Activated CD8-positive, alpha-beta memory T cell treated with anti-CD3 and anti-CD28 coated beads, Interleukin-2, amount 50 U/mL, for 1 hour (primary cell): ENCODE data around the gene SLC10A3.
A peak's percentile ranks its signal among the peaks of the same experiment; 100 is the strongest.

Experiments used
- DNase-seq: peaks from one replicate; pipeline ENCODE4 v3.0.0-alpha.2; 2020; ENCODE audit errors: extremely low read depth

SLC10A3 gene, protein sequence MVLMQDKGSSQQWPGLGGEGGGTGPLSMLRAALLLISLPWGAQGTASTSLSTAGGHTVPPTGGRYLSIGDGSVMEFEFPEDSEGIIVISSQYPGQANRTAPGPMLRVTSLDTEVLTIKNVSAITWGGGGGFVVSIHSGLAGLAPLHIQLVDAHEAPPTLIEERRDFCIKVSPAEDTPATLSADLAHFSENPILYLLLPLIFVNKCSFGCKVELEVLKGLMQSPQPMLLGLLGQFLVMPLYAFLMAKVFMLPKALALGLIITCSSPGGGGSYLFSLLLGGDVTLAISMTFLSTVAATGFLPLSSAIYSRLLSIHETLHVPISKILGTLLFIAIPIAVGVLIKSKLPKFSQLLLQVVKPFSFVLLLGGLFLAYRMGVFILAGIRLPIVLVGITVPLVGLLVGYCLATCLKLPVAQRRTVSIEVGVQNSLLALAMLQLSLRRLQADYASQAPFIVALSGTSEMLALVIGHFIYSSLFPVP

GRCh38 chrX:154490414-154491083, at the start of gene SLC10A3:
TSS of gene SLC10A3 (minus strand) at chrX:154490629. CDS start at chrX:154488940, 1,689 bp downstream.
- peak; percentile 67 for DNase-seq

GRCh38 chrX:154539077-154539476, 48.6 kb upstream of the SLC10A3 start:
- DNase-seq, result no peak

GRCh38 chrX:154535892-154536291, 45.5 kb upstream of the SLC10A3 start:
- DNase-seq, result no peak

GRCh38 chrX:154534526-154535322, 44.3 kb upstream of the SLC10A3 start:
- DNase-seq, result peak; percentile 77

DNA sequence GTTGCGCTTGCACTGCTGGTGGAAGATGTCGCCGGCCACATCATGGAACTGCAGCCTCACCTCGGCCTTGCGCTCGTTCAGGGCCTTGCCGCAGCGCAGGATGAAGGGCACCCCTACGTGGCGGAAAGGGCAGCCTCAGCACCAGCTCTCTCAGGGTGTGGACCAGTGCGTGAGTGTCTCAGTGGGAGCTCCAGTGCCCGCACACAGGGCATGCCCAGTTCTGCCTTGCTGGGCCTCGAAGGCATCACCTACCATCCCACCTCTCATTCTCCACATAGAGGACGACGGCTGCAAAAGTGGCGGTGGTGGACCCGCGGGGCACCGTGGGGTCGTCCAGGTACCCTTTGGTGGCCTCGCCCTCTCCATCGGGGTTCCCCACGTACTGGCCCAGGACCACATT, 42.3 kb upstream of the SLC10A3 start:
- DNase-seq, result no peak

- DNase-seq, result no peak
These were observed 41.2 kb upstream of the SLC10A3 start for GRCh38 chrX:154531626-154532025.

DNA sequence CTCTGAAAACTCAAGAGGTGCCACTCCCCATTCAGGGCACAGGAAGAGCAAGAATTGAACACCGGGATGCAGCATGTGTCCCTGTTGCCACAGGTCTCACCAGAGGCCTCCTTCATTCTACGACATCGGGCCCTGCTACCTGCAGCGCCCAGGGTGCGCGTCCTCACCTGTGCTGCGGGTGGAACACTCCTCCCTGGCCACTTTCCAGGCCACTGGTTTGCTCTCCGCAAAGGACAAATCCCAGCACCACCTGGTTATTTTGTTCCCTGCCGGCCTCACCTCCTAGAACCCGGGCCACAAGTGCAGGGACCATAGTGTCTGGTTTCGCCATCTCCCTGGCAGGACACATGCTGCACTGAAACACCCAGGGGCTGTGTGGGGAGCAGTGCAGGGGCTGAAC, 39.9 kb upstream of the SLC10A3 start:
- no peak for DNase-seq

- DNase-seq, result no peak
These were observed 38.8 kb upstream of the SLC10A3 start for GRCh38 chrX:154529206-154529612.

DNA sequence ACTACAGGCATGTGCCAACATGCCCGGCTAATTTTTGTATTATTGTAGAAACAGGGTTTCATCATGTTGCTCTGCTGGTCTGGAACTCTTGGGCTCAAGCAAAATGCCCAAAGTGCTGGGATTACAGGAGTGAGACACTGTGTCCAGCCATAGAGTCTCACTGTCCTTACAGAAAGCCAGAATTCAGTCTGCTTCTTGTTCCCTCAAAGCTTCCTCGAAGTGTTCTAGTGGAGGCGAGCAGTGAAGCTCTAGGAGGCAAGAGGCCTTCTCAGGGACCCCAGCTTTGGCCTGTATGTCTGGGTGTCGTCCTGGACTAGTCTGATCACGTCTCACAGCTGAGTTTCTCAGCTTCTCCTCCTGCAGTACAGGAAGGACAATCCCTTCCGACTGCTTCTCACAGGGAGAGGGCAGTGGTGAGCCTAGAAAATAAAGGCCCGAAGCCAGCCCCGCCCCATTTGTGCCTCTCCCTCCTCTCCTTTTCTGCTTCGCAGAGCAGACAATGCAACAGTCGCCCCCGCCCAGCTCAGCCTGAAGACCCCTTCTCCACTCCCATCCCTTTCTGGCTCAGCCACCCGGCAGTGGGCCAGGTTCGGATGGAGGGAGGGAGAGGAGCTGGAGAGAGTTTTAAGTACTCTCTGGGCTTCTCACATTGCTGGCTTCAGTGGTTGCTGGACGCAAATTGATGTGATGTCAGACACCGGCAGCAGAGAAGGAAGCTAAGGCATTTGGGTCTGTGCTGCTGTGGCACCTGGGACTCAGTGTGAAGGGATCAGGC, 36.7 kb upstream of the SLC10A3 start:
- no peak for DNase-seq

- DNase-seq, result no peak
These were observed 35.4 kb upstream of the SLC10A3 start for GRCh38 chrX:154525606-154526490.

DNA sequence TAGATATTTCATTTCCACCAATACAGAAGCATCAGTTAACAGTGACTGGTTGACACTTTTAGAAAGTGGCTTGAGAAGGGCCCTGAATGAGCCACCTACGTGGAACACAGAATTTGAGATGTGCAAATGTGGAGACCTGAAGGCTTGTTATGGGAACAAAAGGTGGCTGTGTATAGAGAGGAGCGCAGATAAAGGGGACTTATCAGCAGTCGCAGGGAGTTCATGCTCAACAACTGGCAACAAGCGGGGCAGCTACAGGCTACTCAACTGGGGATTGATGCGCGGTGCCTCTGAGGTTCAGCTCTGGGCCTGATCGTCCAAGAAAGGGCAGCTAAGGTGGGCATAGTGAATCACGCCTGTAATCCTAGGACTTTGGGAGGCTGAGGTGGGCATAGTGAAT, 29.0 kb upstream of the SLC10A3 start:
- DNase-seq, result no peak

DNA sequence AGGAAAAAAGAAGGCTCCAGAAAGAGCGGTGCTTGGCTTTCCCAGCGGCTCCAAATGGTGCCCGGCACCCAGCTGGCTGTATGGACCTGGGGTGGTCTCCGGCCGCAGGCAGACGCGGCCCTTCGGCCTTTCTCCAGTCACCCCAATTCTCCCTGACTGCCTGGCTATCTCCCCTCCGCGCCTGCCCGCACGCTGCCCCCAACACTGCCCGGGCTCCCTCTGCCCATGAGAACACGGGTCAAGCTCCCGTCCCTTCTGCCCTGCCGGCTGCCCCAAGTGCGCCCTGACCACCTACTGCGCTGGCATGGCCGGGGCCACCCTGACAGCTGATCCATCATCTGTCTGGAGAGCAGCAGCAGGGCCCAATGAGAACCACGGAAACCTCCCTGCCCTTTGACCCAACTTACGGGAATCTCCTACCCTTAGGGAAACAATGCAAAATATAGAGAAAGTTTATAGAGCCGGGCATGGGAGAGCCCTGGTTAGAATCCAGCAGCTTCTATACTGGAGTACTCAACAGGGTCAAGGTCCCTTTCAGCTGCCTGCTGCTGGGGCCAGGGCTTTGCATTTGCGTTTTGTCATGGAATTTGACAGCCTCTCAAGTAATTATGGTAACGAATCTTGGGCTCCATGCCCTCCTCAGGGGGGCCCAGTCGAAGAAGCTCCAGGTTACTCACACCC, 26.8 kb upstream of the SLC10A3 start:
- no peak for DNase-seq

DNA sequence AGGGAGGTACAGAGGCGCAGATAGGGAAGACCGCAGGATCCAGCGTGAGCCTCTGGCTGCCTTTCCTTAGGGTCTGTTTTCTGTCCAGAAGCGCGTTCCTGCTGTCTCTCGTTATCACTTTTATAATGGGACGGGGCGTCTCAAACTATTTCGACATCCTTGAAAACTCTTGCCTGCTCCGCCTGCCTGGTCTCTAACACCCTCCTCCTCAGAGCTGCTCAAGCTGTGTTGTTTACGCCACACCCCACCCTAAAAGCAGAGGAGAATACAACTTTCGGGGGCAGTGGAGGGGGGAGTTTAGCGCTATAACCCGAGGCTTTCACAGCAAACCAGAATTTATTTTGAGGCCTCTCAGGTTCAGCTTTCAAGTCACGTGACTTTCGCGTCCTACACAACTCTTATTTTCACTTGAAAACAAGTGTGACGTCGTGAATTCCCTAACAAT, 26.2 kb upstream of the SLC10A3 start:
- DNase-seq, result no peak

DNA sequence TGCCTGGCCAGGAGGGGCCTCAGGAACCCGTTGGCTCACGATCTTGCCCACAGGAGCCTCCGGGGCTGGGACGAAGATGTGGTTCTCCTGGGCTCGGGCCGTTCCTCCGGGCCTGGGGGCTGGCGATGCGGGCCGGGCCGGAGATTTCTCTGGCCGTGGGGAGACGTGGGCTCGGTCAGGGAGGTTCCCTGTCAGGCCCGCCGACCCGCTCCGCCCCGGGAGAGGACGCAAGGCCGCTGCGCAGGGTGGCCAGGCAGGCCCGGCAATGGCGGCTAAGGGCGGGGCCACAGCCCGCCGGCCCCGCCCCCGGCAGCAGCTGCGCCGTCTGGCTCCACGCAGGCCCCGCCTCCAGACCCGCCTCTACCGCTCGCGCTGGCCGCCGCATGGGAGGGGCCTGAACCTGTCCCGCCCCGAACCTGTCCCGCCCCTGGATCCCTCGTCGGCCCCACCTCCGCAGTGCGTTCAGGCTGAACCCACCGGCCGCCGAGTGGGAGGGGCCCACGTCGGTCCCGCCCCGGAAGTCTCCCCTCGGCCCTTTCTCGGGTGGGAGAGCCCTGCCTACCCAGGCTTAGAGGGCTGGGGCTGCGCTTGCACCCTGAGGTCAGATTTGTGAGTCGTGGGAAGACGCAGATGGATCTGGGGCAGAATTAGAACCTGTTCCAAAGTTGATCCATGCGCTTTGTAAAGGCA, 25.7 kb upstream of the SLC10A3 start, which contains the start of gene FAM3A:
Gene FAM3A (minus strand): TSS at position 267 of the 690 bp plus-strand sequence. CDS start 460 bp downstream, outside the sequence.
- peak; percentile 76 for DNase-seq

GRCh38 chrX:154515090-154515965, 24.9 kb upstream of the SLC10A3 start:
- DNase-seq, result no peak

DNA sequence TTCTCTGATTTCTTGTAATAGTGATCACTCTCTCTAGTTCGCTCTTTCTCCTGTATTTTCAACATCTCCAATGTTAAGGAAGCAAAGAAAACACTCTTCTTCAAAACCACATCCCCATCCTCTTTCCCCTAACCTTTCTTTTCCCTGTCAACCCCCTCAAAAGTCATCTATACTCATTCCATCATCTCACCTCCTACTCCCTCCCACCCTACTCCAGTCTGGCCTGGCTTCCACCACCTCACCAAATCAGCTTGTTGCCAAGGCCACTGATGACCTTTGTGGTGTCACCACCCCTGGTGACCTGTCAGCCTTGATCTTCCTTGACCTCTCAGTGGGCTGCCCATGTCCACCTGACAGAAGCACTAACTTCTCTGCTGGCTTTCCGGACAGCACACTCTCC, 23.3 kb upstream of the SLC10A3 start:
- DNase-seq, result no peak

DNA sequence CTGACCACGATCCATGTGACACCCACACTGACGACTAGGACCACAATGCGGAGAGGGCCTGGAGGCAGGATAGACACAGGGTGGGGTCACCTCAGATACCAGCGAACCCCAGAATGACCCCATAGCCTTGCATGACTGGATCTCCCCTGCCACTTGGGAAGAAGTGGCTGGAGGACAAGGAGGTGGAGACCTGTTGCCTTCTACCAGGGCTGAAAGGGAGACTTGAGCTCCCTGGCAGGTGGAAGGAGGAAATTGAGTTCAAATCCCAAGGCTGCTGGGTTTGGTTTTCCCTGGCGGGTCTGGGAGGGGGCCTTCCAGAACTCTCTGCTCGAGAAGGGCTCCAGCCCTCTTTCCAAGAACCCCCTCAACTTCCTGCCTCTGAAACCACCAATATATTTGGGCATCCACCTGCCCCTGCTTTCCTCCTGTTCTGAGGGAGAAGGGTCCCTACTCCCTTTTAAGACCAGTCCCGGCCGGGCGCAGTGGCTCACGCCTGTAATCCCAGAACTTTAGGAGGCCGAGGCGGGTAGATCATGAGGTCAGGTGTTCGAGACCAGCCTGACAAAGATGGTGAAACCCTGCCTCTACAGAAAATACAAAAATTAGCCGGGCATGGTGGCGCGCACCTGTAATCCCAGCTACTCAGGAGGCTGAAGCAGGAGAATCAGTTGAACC, 22.6 kb upstream of the SLC10A3 start:
- DNase-seq, result no peak
